HG03108 (cell line): ENCODE data around the gene SMPD2.
"Not testable (repeated sequence)": the region's sequence is repeated elsewhere in the genome, so short reads cannot be mapped to it uniquely, and the experiment has no call there.

Source experiments
- ATAC-seq: cut with Tn5 transposase; IDR thresholded peaks from one replicate; pipeline ENCODE4 v1.9.1; 2021; ENCODE audit warnings: moderate library complexity; ENCODE audit not compliant: unreplicated experiment

The SMPD2 gene

GRCh38 chr6:109460161-109460829 is 19.8 kb downstream of the SMPD2 start:
- ATAC-seq: no peak

- not testable (repeated sequence) for ATAC-seq
Measured at GRCh38 chr6:109461205-109461604, 20.7 kb downstream of the SMPD2 start.

- ATAC-seq: no peak
Measured at GRCh38 chr6:109461733-109462526, 21.4 kb downstream of the SMPD2 start.

GRCh38 chr6:109465772-109466171 is 25.2 kb downstream of the SMPD2 start:
- no peak for ATAC-seq

- no peak for ATAC-seq
Measured at GRCh38 chr6:109466212-109466923, 25.8 kb downstream of the SMPD2 start.

- no peak for ATAC-seq
Measured at GRCh38 chr6:109467696-109468095, 27.2 kb downstream of the SMPD2 start.

GRCh38 chr6:109469591-109470189 is 29.2 kb downstream of the SMPD2 start:
- no peak for ATAC-seq

- ATAC-seq: no peak
Measured at GRCh38 chr6:109471105-109471810, 30.7 kb downstream of the SMPD2 start.

- peak; percentile 71 for ATAC-seq
Measured at GRCh38 chr6:109472132-109472995, 31.8 kb downstream of the SMPD2 start.

GRCh38 chr6:109473120-109473519 is 32.6 kb downstream of the SMPD2 start:
- ATAC-seq: no peak

GRCh38 chr6:109474995-109475394 is 34.5 kb downstream of the SMPD2 start:
- ATAC-seq: no peak

- no peak for ATAC-seq
Measured at GRCh38 chr6:109475625-109476024, 35.1 kb downstream of the SMPD2 start.

- ATAC-seq: no peak
Measured at GRCh38 chr6:109477184-109477583, 36.7 kb downstream of the SMPD2 start.

GRCh38 chr6:109477725-109478124 is 37.2 kb downstream of the SMPD2 start:
- peak; percentile 73 for ATAC-seq

- ATAC-seq: no peak
Measured at GRCh38 chr6:109478222-109478805, 37.8 kb downstream of the SMPD2 start.

GRCh38 chr6:109478841-109479624 is 38.5 kb downstream of the SMPD2 start:
- no peak for ATAC-seq

GRCh38 chr6:109480993-109481480 is 40.5 kb downstream of the SMPD2 start:
- no peak for ATAC-seq
